GM12878 (cell line): ENCODE data around the gene CTNS.

Experiments
- BMI1 ChIP-seq: fragments of 450-650 bp; IDR thresholded peaks from 2 replicates; pipeline ENCODE4 v1.6.1; 2016; ENCODE audit warnings: mild to moderate bottlenecking, moderate library complexity, borderline replicate concordance
- CEBPB ChIP-seq, 2 experiments: fragments of 150-350 bp in 1 of 2; IDR thresholded peaks; 2 replicates each; pipeline ENCODE4 v1.6.1; 2012 to 2014; ENCODE audit warnings: low read depth in 2 of 2, low read length in 2 of 2, borderline replicate concordance in 1 of 2, inconsistent platforms in 1 of 2
- CTCF ChIP-seq, 3 experiments: IDR thresholded peaks in 2 of 3; conservative IDR thresholded peaks in 1 of 3; 2 replicates each; pipeline ENCODE4 v1.5.1; 2011; ENCODE audit warnings: low read depth in 3 of 3, low read length in 3 of 3, mild to moderate bottlenecking in 3 of 3, control low read depth in 2 of 3, moderate library complexity in 2 of 3, inconsistent platforms in 1 of 3, mixed read lengths in 1 of 3; ENCODE audit not compliant: control insufficient read depth in 2 of 3, insufficient read depth in 1 of 3; ENCODE audit errors: extremely low read depth in 1 of 3
- NBN ChIP-seq: fragments of 450-650 bp; IDR thresholded peaks from 2 replicates; pipeline ENCODE4 v1.6.1; 2016
- POLR2A ChIP-seq: IDR thresholded peaks from 2 replicates; pipeline ENCODE4 v1.6.1; 2011; ENCODE audit warnings: low read depth, mild to moderate bottlenecking, low read length
- RAD21 ChIP-seq: IDR thresholded peaks from 2 replicates; pipeline ENCODE4 v1.6.1; 2011; ENCODE audit warnings: mild to moderate bottlenecking, low read depth, low read length, moderate library complexity; ENCODE audit not compliant: insufficient read depth
- SP1 ChIP-seq: IDR thresholded peaks from one replicate; pipeline ENCODE4 v1.6.1; 2011; ENCODE audit warnings: low read depth, low read length
- TBL1XR1 ChIP-seq: IDR thresholded peaks from 2 replicates; pipeline ENCODE4 v1.6.1; 2012; ENCODE audit warnings: low read depth, low read length, improper control_type of control experiment

GRCh38 chr17:3695723-3696411, 59.3 kb downstream of the CTNS start, which contains the start of gene P2RX5:
- TF ChIP-seq NBN, result no peak
- TF ChIP-seq SP1, result no peak
- TF ChIP-seq RAD21, result no peak
- TF ChIP-seq CEBPB (IDR thresholded peaks at IDR 0.05; ENCODE audit: borderline replicate concordance in 1 of 2, low read depth in 2 of 2, low read length in 2 of 2), result no peak
- TF ChIP-seq BMI1, result no peak
- TF ChIP-seq POLR2A, result peak; percentile 71
- TF ChIP-seq TBL1XR1, result no peak
- no peak for TF ChIP-seq CTCF (IDR thresholded peaks at IDR 0.05 in 2 of 3, conservative IDR thresholded peaks at IDR 0.05 in 1 of 3; ENCODE audit: control insufficient read depth in 2 of 3, extremely low read depth in 1 of 3, insufficient read depth in 1 of 3, low read depth in 3 of 3, low read length in 3 of 3)
